HG03095 (cell line): ENCODE data around the gene MAGED4.
"Not testable (repeated sequence)": the region's sequence is repeated elsewhere in the genome, so short reads cannot be mapped to it uniquely, and the experiment has no call there.

Experiments used
- ATAC-seq: cut with Tn5 transposase; IDR thresholded peaks from one replicate; pipeline ENCODE4 v1.9.1; 2021; ENCODE audit warnings: moderate library complexity; ENCODE audit not compliant: unreplicated experiment

Gene MAGED4

DNA sequence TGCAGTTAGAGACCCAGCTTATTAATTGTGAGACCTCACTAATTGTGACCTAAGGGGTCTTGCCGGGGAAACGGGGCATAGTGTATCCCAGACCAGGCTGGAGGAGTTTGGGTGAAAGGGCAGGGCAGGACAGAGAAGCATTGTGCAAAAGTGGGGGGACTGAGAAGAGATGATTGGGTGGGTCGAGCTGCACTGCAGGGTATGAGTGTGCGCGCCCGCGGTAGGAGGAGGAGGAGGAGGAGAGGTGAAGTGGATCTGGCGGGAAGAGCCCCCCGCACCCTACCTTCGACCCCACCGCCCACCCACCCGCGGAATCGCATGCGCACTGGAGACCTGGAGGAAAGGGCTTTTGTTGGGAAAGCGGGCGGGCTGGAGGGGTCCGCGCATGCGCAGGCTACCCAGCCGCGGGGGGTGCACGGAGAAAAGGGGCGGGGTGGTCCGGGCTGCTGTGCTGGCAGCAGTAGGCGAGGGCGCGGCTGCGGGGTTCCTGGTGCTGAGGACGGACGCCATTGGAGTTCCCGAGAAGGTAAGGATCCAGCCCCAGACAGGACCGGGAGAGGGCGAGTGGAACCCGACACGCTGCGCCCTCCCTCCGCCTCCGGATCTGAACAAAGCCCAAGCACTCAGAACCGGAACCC is at the start of gene MAGED4:
Gene MAGED4, plus strand, starts transcription at position 449 of the 638 bp plus-strand sequence. CDS start 1,035 bp downstream, outside the sequence.
- ATAC-seq: not testable (repeated sequence)

DNA sequence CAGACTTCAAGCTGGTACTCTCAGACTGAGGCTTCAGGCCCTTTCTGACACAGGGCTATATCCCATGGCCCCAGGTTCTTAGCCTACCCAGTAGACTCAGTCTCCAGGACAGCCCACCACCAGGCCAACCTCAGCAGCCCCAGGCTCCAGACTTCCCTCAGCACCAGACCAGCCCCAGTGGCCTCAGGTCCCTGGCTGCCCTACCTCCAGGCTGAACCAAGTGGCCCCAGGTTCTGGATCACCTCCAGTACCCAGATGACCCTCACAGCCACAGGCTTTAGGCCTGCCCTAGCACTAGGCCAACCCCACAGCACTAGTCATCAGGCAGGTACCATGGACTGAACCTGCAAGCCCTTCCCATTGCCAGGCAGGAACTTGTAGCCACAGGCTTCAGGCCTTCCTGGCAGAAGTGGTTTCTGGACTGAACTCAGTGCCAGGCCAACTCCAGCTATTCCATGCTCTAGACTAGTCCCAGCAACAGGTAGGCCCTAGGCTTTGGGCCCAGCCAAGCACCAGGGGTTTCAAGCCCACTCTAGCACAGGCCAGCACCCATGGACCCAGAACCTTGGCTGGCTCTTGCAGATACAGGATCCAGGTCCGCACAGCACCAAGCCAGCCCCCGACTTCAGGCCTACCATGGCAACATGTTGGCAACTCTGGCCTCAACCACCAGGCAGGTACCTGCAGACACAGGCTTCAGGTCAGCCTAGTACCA is 45.7 kb upstream of the MAGED4 start:
- ATAC-seq: no peak

DNA sequence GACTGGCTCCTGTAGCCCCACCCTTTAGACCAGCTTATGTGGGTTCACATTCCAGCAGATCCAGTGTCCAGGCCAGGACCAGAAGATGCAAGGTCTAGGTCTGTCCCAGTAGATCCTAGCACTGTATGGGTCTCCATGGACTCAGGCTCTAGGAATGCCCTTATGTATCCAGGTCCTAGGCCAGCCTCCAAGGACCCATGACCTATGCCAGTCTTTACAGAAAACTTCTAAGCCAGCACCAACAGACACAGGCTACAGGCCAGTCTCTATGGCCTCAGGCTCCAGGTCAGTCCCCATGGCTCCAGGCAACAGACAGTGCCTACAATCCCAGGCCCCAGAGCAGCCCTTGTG is 45.2 kb upstream of the MAGED4 start:
- no peak for ATAC-seq

DNA sequence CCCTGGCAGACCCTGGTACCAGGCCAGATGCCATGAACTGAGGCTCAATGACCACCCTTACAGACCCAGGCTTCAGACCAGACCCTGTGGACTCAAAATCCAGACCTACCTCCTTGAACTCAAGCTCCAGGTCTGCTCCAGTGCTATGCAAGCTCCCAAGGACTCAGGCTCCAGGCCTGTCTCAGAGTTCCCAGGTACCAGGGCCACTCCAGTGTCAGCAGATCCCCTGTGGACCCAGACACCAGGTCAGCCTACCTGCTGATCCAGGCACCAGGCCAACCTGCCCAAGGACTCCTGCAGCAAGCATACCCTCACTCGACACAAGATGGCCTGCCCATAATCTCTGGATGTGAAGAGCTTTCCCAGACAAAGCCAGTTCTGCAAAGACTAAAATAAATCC is 44.7 kb upstream of the MAGED4 start:
- ATAC-seq: no peak

GRCh38 chrX:52150667-52151066 is 34.0 kb upstream of the MAGED4 start:
- not testable (repeated sequence) for ATAC-seq

GRCh38 chrX:52160140-52160539 is 24.5 kb upstream of the MAGED4 start:
- not testable (repeated sequence) for ATAC-seq

DNA sequence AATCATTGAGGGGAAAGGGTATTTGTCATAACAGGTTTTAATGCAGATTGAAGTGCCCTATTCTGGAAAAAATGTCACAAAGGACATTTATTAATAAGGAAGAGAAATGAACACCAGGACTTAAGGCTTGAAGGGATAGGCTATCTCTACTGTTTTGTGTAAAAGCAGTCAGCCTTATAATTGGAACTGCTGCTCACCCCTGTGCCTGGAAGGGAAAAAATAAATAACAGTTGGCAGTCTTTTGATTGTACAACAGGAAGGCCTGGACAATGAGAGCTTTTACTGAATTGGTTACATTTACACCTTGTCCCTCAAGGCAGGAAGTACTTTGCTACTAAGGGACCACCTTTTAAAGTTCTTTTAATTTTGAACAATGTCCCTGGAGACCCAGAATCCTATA is 17.8 kb upstream of the MAGED4 start:
- ATAC-seq: no peak

- not testable (repeated sequence) for ATAC-seq
These were observed 13.6 kb upstream of the MAGED4 start for GRCh38 chrX:52171055-52171454.

GRCh38 chrX:52185078-52185453 is 378 bp downstream of the MAGED4 start:
- ATAC-seq: not testable (repeated sequence)

DNA sequence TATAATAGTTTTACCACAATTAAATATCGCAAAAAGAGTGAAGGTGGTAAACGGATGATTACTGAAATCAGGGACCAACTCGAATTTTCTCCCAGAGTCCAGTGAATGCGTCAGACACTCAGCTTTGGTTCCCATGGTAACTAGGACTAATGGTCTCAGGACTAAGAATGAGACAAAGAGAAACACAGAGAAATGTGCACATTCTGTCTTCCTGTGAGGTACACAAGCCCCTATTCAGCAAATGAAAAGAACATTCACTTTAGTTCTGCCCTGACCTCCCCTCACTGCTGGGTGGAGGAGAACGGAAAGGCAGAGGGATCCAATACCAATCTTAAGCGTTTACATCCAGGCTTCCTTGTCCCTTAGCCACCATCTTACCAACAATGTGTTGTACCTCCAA is 26.7 kb downstream of the MAGED4 start:
- ATAC-seq: not testable (repeated sequence)

DNA sequence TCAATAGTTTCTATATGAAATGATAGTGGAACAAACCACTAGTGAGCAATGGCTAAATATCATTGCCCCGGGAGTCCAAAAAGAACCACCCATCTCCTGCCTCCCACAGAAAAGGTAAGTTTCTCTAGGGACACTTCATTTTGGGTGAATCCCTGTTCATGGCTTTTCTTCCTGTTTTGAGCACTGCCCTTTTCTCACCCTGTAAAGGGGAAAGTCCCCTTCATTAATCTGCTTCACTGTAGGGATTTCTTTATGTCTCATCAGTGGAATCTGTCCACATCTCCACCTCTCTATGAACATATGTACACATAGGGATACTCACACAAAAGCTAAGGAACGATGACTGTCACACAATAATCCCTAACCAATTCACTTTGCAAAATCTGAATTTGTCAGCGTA is 28.6 kb downstream of the MAGED4 start:
- ATAC-seq: no peak

GRCh38 chrX:52216541-52216940 is 31.9 kb downstream of the MAGED4 start:
- no peak for ATAC-seq

GRCh38 chrX:52217494-52218160 is 32.9 kb downstream of the MAGED4 start:
- ATAC-seq: no peak

GRCh38 chrX:52220936-52221335 is 36.2 kb downstream of the MAGED4 start:
- no peak for ATAC-seq
